NCI-H226 (cell line): ENCODE measurements around the gene REC8.

Experiments used
- DNase-seq: peaks from one replicate; pipeline ENCODE4 v3.0.0-alpha.2; 2015

REC8 gene, protein sequence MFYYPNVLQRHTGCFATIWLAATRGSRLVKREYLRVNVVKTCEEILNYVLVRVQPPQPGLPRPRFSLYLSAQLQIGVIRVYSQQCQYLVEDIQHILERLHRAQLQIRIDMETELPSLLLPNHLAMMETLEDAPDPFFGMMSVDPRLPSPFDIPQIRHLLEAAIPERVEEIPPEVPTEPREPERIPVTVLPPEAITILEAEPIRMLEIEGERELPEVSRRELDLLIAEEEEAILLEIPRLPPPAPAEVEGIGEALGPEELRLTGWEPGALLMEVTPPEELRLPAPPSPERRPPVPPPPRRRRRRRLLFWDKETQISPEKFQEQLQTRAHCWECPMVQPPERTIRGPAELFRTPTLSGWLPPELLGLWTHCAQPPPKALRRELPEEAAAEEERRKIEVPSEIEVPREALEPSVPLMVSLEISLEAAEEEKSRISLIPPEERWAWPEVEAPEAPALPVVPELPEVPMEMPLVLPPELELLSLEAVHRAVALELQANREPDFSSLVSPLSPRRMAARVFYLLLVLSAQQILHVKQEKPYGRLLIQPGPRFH

DNA sequence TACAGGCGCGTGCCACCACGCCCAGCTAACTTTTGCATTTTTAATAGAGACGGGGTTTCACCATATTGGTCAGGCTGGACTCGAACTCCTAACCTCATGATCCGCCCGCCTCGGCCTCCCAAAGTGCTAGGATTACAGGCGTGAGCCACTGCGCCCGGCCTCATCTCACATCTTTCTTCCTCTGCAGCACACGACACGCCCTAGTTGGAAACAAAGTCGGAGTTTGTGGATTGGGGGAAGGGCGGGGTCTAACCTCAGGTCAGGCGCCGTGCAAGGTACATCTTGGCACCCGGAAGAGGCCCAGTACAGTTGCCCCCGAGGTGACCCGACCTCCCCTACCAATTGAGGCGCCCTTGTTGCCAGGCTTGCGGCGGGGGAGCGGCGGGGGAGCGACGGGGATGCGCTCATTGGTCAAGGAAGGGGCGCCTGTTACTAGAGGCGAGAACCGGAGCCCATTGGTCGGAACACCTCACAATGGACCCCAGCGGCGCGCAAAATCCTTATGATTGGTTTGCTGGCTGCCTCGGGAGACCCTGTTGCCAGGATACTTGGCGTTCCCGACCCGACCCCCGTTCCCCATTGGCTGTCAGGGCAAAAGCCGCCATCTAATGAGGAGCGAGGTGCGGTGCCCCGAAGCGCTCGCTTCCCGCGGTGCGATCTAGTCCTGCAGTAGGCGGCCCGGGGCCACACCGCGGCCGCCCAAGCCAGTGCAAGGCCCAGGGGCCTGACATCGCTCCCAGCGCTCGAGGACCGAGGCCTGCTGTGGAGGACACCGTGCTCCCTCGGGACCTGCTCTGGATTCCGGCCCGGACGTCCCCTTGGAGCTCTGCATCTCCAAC is at the start of gene REC8:
REC8 (plus strand) TSS at position 659 of the 839 bp plus-strand sequence. CDS start 473 bp downstream, outside the sequence.
- peak; percentile 100 for DNase-seq

DNA sequence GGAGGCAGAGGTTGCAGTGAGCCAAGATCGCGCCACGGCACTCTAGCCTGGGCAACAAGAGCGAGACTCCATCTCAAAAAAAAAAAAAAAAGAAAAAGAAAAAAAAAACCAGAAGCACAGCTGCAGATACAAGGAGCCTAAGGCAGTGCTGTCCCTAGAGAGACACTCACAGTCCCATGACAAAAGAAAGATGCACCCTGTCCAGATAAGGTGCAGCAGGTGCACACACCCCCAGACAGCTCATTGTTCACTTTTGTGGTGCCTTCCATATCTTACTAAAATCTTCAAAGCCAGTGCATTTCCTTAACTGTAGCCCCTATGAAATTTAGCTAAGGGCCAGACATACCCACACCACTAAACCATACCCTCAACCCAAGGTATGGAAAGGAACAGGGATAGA is 49.5 kb upstream of the REC8 start:
- no peak for DNase-seq

DNA sequence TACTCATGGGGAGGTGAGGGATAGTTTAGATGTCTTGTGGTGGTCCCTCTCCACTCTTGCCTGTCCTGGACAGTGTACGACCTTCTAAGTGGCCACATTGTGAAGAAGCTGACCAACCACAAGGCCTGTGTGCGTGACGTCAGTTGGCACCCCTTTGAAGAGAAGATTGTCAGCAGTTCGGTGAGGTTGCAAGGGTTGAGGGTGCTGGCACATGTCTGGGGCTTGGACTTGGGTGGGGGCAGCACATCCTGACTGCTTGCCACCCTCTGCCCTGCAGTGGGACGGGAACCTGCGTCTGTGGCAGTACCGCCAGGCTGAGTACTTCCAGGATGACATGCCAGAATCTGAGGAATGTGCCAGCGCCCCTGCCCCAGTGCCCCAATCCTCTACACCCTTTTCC is 49.0 kb upstream of the REC8 start:
- no peak for DNase-seq

DNA sequence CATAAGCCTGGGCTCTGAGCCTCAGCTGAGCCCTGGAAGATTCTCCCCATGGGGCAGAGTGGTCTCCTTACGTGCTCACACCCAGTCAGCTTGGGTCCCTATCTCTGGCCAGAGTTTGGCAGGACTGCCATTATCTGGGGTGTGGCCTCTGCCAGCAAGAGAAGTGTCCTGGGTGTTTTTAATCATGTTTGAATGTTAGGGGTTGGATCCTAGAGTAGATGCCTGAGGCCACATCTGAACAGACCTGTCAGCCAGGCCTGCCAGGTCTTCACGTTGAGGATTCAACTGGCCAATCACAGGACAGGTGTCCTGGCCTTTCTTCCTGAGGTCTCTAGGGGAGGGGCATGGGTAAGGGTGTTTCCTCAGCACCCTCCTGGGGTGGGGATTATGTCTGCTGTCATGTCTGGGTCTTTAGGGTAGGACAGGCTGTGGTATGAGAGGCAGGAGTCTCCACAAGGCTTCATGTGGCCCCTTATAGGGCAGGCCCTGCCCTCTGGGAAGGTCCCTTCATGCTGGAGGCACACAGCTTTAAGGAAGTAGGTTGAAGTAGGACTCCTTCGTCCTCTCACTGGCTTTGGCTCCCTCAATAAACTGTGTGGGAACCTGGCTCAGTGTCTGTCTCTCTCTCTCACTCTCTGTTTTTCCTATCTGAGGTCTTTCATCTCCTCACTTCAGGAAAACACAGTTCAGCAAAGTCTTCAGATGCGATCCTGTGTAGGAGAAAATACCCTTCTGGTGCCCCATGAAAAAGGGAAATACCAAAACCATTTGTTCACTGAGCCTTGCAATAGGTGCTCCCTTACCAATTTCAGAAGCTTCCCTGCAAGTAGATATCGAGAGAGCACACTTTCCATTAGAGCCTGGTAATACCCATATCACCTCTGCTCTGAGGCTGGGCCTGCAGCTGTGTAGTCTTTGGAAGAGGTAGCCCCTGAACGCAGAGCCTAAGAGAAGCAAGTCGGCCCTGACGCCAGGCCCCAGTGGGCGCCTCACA is 48.2 kb upstream of the REC8 start:
- DNase-seq: no peak

DNA sequence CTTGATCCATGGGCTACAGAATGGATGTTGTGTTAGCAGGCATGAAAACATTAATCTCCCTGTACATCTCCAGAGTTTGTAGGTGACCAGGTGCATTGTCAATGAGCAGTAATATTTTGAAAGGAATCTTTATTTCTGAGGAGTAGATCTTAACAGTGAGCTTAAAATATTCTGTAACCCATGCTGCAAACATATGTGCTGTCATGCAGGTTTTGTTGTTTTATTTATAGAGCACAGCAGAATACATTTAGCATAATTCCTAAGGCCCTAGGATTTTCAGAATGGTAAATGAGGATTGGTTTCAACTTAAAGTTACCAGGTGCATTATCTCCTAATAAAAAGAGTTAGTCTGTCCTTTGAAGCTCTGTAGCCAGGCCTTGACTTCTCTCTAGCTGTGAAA is 44.9 kb upstream of the REC8 start:
- no peak for DNase-seq

DNA sequence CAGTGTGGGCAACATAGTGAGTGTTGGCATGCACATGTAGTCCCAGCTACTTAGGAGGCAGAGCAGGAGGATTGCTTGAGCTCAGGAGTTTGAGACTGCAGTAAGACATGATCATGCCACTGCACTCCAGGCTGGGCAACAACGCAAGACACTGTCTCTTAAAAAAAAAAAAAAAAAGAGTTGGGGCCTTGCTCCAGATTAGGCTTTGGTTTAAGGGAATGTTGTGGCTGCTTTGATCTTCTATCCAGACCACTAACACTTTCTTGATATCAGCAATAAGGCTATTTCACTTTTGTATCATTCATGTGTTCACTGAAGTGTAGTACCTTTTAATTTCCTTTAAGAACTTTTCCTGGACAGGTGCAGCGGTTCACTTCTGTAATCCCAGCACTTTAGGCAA is 44.2 kb upstream of the REC8 start:
- DNase-seq: no peak

DNA sequence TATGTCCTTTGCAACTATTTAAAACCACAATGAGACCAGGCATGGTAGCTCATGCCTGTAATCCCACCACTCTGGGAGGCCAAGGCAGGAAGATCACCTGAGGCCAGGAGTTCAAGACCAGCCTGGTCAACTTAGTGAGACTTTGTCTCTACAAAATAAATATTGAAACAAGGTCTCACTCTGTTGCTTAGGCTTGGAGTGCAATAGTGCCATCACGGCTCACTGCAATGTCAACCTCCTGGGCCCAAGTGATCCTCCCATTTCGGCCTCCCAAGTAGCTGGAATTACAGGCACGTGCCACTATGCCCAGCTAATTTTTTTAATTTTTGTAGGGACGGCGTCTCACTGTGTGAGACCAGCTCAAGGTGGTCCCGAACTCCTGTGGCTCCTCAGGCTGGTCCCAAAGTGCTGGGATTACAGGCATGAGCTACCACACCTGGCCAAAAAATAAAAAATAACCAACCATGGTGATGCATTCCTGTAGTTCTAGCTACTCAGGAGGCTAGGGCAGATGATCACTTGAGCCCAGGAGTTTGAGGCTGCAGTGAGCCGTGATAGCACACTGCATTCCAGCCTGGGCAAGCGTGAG is 42.4 kb upstream of the REC8 start:
- DNase-seq: no peak

DNA sequence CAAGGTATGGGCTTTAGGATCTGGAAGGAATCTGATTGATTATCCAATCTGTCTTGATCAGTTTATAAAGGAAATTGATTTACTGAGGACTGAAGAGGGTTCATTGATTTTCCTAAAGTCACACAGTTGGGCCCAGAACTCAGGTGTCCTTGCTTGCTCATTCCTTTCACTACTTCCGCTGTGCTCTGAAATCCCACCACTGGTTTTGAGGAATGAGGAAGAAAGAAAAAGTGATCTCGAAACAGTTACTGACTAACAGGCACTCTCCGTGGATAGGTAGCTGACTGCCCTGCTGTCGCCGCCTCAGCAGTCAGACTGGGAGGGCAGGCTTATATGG is 41.5 kb upstream of the REC8 start, which contains the start of gene FITM1:
FITM1 (plus strand) TSS at position 280 of the 337 bp plus-strand sequence. CDS start 905 bp downstream, outside the sequence.
- DNase-seq: no peak

DNA sequence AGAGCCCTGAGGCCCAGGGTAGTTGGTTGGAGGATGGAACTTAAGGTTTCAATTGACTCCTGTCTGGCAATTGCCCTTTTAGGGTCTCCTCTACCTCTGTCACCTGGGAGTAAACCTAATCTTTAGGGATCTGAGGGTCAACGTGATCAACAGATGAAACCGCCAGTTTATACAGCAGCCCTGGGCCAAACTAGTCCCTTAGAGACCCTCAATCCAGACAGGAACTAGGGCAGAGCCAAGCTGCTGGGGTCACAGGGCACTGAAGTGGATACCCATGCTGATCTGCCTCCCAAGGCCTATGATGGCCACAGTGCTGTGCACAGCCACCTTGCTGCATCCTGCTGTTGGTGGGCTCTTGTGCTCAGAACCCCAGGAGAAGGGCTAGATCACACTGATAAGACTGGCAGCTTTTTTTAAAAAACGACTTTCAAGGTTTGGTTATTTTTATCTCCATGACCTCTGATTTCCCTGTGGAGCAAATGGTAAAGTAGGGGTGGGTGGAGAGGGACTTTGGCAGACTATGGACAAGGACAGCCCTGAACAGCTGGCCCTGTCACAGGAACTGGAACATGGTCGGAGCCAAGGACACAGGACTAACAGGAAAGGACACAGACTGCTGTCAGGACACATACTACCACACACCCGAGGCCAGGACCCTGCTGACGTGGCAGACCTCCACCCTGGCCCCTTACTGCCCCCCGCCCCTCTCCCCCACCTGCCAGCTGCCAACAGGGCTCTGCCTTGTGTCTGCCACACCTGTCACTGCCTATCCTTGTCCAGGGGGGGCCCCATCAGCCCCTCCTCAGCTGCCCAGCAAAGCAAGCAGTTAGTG is 40.9 kb upstream of the REC8 start:
- no peak for DNase-seq

DNA sequence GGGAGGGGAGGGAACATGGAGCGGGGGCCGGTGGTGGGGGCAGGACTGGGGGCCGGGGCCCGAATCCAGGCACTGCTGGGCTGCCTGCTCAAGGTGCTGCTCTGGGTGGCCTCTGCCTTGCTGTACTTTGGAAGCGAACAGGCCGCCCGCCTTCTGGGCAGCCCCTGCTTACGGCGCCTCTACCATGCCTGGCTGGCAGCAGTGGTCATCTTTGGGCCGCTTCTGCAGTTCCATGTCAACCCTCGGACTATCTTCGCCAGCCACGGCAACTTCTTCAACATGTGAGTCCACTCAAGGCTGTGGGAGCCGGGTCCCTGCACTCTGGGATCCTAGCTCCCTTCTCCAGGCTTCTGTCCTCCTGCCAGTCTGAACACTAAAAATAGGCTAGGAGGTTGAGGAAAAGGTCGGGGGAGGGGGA is 40.3 kb upstream of the REC8 start:
- no peak for DNase-seq

DNA sequence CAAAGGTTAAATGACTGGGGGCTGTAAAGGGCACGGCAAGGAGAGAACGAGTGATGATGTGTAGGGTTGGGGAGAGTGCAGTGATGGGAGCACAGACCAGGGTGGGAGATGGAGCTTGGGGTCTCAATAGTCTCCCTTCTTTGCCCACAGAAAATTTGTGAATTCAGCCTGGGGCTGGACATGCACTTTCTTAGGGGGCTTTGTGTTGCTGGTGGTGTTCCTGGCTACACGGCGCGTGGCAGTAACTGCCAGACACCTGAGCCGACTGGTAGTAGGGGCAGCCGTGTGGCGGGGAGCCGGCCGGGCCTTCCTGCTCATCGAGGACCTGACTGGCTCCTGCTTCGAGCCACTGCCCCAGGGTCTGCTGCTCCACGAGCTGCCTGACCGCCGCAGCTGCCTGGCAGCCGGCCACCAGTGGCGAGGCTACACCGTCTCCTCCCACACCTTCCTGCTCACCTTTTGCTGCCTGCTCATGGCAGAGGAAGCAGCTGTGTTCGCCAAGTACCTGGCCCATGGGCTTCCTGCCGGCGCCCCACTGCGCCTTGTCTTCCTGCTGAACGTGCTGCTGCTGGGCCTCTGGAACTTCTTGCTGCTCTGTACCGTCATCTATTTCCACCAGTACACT is 39.7 kb upstream of the REC8 start:
- DNase-seq: no peak

DNA sequence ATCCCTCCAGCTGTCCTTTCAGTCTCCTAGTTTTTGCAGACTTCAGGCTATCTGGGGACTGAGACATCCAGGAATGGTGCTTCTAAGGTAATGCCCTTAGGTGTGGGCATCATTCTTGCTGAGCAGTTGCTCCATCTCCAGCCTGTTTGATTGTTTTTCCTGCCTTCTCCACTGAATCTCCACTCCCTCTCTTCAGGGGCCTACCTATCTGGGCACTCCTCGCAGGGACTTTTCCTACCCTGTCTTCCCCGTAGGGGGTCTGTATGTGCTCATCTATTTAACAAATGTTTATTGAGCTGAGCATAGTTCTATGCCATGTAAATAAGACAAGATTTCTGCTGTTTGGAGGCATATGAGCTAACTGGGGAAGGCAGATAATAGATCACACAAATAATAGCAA is 38.9 kb upstream of the REC8 start:
- DNase-seq: no peak

DNA sequence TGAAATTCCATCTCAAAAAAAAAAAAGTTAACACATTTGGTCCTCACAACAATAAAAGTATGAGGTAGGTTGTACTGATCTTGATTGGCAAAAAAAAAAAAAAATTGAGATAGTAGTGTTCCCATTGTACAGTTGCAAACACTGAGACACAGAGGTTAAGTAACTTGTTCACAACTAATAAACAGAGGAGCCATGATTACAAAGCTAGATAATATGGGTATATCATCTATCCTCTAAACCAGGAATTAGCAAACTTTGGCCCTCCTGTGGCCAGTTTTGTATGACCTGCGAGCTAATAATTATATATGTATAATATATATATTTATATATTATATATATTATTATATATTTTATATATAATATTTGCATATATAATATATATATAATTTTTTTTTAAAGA is 38.1 kb upstream of the REC8 start:
- DNase-seq: no peak

DNA sequence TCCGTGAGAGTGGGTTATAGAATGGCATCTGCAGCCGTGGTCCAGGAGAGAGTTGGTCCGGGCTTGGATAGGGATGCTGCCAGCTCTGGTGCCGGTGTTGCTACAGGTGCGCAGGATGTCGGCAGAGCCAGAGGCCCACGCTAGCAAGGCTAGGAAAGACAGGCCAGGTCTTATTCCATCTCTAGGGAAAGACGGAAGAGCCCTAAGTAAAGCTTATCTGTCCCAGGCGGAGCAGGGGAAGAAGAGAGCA is 36.4 kb upstream of the REC8 start:
- no peak for DNase-seq

DNA sequence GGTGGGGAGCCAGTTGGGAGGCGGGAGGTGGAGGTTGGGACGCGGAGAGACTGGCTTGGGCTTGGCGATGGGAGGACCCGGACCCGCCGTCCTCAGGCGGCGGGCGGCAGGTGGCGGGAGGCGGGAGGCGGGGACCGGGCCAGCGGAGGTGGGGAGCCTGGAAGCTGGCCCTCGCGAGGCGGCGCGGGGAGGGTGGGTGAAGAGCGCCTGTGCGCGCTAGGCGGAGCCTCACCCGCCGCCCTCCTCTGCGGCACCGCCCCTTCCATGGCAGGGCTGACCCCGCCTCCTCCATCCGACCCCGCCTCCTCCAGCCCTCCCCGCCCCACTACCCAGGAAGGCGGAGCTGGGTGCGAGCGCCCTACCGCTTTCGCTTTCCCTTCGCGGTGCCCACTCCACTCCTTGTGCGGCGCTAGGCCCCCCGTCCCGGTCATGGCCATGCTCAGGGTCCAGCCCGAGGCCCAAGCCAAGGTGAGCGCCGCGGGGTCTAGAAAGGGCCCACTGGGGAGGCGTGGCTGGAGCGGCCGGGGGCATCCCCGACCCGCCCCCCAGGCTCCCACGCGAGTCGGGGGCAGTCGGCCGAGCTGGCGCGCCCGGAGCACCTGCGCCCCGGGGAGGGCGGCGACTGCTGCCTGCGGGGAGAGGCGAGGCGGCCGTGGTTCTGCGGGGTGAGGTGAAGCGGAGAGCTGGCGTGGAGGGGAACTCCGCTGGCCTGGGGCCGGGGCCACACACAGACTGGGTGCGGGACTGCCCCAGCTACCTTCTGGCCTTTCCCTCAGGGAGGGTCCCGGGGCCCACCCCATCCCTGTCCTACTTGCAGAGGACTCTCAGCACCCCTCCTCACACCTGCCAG is 35.8 kb upstream of the REC8 start, which contains the start of gene PSME1:
PSME1 (plus strand) TSS at position 361 of the 850 bp plus-strand sequence; CDS start at position 430, 69 bp downstream.
- peak; percentile 72 for DNase-seq

DNA sequence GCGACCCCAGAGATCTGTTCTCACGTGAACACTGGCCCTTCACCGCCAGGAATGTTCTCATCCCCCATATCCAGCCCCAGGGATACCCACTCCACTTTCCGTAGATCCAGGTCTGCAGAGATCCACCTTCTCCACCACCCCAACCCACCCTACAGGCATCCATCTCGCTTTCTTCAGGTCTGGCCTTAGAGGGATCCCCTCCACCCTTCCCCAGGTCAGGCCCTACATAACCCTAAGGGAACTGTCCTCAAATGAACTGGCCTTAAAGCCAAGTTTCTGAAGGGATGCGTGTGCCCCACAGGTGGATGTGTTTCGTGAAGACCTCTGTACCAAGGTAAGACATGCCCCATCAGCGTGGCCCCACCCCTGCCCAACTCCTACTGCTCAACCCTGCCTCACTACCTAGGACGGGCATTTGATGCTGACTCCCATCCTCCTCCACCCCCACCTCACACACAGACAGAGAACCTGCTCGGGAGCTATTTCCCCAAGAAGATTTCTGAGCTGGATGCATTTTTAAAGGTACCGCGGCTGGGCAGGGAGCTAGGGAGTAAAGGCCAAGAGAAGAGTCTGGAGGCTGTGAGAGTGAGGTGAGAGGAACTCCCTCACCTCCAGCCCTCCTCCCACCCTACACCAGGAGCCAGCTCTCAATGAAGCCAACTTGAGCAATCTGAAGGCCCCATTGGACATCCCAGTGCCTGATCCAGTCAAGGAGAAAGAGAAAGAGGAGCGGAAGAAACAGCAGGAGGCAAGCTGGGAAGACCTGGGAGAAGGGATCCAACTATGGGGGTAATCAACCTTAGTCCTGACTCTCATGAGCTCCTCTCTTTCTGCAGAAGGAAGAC is 35.0 kb upstream of the REC8 start:
- DNase-seq: no peak

DNA sequence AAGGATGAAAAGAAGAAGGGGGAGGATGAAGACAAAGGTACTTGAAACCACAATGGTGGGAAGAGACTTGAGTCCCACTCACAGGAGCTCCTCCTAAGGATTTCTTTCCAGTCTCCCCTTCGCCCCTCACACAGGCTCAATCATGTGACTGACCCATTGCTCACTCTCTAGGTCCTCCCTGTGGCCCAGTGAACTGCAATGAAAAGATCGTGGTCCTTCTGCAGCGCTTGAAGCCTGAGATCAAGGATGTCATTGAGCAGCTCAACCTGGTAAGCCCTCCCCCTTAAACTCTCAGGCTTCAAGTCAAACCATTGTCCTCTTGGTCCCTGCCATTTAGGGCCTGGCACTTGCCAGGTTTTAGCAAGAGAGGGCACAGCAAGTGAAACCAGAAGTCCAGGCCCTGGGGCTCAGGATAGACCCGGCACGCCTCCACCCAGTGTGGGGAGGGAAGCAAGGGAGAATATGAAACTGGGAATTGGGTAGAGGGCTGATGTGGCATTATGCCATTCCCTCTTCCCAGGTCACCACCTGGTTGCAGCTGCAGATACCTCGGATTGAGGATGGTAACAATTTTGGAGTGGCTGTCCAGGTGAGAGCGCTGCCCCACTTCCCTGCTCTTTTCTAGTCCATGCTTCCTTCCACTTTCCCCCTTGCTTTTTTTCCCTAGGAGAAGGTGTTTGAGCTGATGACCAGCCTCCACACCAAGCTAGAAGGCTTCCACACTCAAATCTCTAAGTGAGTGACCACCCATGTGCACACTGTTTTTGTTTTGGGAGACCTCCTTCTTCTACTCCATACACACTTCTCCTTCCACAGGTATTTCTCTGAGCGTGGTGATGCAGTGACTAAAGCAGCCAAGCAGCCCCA is 34.1 kb upstream of the REC8 start:
- DNase-seq: no peak
